Upper lobe of right lung (tissue), 1 donor: ENCODE results near the gene PLEKHH1. TPM values are rescaled to one million over a fixed set of nuclear protein-coding genes. Genes with fewer than 3 reads are reported as not detected.
A peak's percentile ranks its signal among the peaks of the same experiment; 100 is the strongest.

ENCODE experiments used
- ATAC-seq: fragments of 200-7000 bp; cut with Tn5 transposase; one replicate; pipeline ENCODE4 v1.9.1; 2020; ENCODE audit warnings: mild to moderate bottlenecking, moderate library complexity
- DNase-seq: peaks from one replicate; pipeline ENCODE4 v3.0.0-alpha.2; 2020
- H3K27ac ChIP-seq: fragments of 200-600 bp; one replicate; pipeline ENCODE4 v1.8.0; 2022
- H3K27me3 ChIP-seq: fragments of 200-600 bp; one replicate; pipeline ENCODE4 v1.8.0; 2022; ENCODE audit warnings: mild to moderate bottlenecking
- H3K36me3 ChIP-seq: fragments of 200-600 bp; one replicate; pipeline ENCODE4 v1.8.0; 2022
- H3K4me1 ChIP-seq: fragments of 200-600 bp; one replicate; pipeline ENCODE4 v1.8.0; 2022
- H3K4me3 ChIP-seq: fragments of 200-600 bp; one replicate; pipeline ENCODE4 v1.8.0; 2022; ENCODE audit warnings: mild to moderate bottlenecking
- H3K9me3 ChIP-seq: fragments of 200-600 bp; one replicate; pipeline ENCODE4 v1.8.0; 2022
- intact Hi-C: fragments of 100-400 bp; cut with DNase I; formaldehyde crosslinking; loops from one replicate; pipeline ENCODE4 v1.11.0; 2022
- total RNA-seq: library from RNA; stranded (reverse); fragmentation: NEBNext Ultra II Directional; extraction: Animal tissue kit (Norgen Biotek cat#: 25700); gene quantifications from one replicate; pipeline ENCODE4 v1.2.1, GENCODE V29; 2021
- TF ChIP-seq, protein P1 (sequence below): fragments of 200-600 bp; IDR thresholded peaks from one replicate; pipeline ENCODE4 v1.8.0; 2022; ENCODE audit warnings: antibody characterized with exemption
- donor health status: DM: no; HTN: yes; CAD: no; lungs with severe emphysema.

PLEKHH1 gene
- total RNA-seq, 1 donor from 2014 or later, result 2.3 TPM

- ATAC-seq (no peak), DNase-seq (no peak)
- intact Hi-C loops, result no loop called here
- H3K4me3 ChIP-seq, result no peak overlapping the region
- no peaks in the 10 kb centered on the region for H3K4me1 ChIP-seq
- H3K27ac ChIP-seq, result no peak overlapping the region
- H3K36me3 ChIP-seq, result no peaks in the 10 kb centered on the region
- TF ChIP-seq, protein P1, sequence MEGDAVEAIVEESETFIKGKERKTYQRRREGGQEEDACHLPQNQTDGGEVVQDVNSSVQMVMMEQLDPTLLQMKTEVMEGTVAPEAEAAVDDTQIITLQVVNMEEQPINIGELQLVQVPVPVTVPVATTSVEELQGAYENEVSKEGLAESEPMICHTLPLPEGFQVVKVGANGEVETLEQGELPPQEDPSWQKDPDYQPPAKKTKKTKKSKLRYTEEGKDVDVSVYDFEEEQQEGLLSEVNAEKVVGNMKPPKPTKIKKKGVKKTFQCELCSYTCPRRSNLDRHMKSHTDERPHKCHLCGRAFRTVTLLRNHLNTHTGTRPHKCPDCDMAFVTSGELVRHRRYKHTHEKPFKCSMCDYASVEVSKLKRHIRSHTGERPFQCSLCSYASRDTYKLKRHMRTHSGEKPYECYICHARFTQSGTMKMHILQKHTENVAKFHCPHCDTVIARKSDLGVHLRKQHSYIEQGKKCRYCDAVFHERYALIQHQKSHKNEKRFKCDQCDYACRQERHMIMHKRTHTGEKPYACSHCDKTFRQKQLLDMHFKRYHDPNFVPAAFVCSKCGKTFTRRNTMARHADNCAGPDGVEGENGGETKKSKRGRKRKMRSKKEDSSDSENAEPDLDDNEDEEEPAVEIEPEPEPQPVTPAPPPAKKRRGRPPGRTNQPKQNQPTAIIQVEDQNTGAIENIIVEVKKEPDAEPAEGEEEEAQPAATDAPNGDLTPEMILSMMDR, result no peak
- peaks cover 7% of the 10 kb centered on the region for H3K27me3 ChIP-seq
- H3K9me3 ChIP-seq, result no peaks in the 10 kb centered on the region
Observed at GRCh38 chr14:67544590-67544989, 11.5 kb downstream of the PLEKHH1 start.

DNA sequence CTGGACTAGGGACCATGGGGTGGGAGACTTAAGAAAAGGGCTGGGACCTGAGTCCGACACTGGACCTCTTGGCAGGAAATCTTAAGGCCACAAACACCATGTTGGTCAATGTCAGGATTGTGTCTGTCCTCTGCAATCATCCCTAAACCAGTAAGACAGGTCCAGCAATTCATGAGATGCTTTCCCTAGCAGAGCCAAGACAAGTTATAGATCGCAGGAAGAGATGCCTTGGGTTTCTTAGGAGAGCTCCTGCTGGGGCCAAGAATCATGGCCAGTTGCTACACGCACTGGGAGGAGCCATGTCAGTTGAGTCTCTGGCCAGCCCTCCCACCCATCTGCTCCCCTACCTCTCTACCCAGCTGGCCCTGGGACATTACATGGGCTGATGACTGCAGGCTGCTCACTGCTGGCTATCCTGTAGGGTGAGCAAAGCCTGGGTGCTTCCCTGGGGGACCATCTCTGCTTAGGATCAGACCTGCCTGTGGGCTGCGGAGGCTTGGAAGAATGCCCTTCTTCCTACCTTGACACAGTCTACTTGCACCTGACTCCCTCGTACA is 14.2 kb downstream of the PLEKHH1 start:
- H3K4me1 ChIP-seq, result no peaks in the 10 kb centered on the region
- TF ChIP-seq, protein P1, result no peak
- DNase-seq (no peak), ATAC-seq (no peak)
- H3K27ac ChIP-seq, result no peak overlapping the region
- no peaks in the 10 kb centered on the region for H3K27me3 ChIP-seq
- H3K4me3 ChIP-seq, result no peak overlapping the region
- H3K36me3 ChIP-seq, result no peaks in the 10 kb centered on the region
- no peaks in the 10 kb centered on the region for H3K9me3 ChIP-seq
- intact Hi-C loops, result no loop called here

- Histone ChIP-seq H3K27ac (no peak overlapping the region), H3K9me3 (no peaks in the 10 kb centered on the region), H3K4me3 (no peak overlapping the region), H3K27me3 (no peaks in the 10 kb centered on the region), H3K4me1 (no peaks in the 10 kb centered on the region), H3K36me3 (no peaks in the 10 kb centered on the region)
- TF ChIP-seq, protein P1, result no peak
- DNase-seq, result no peak
- ATAC-seq, result no peak
- intact Hi-C loops, result no loop called here
Observed at GRCh38 chr14:67549734-67550133, 16.6 kb downstream of the PLEKHH1 start.

- Histone ChIP-seq H3K9me3 (no peaks in the 10 kb centered on the region), H3K4me3 (no peak overlapping the region), H3K4me1 (no peaks in the 10 kb centered on the region), H3K27ac (no peak overlapping the region), H3K27me3 (no peaks in the 10 kb centered on the region), H3K36me3 (no peaks in the 10 kb centered on the region)
- intact Hi-C loops, result no loop called here
- ATAC-seq, result no peak
- no peak for DNase-seq
- TF ChIP-seq, protein P1, result no peak
Observed at GRCh38 chr14:67551123-67551522, 18.0 kb downstream of the PLEKHH1 start.

- intact Hi-C loops, result no loop called here
- TF ChIP-seq, protein P1, result no peak
Observed at GRCh38 chr14:67551940-67552339, 18.9 kb downstream of the PLEKHH1 start.

GRCh38 chr14:67553547-67553946 is 20.5 kb downstream of the PLEKHH1 start:
- H3K27ac ChIP-seq, result no peak overlapping the region
- TF ChIP-seq, protein P1, result no peak
- DNase-seq (peak; percentile 13), ATAC-seq (peak; percentile 4)
- intact Hi-C loops, result no loop called here
- no peak overlapping the region for H3K4me3 ChIP-seq
- no peaks in the 10 kb centered on the region for H3K9me3 ChIP-seq
- H3K36me3 ChIP-seq, result no peaks in the 10 kb centered on the region
- no peaks in the 10 kb centered on the region for H3K27me3 ChIP-seq
- H3K4me1 ChIP-seq, result no peaks in the 10 kb centered on the region

More at GRCh38 chr14:67551940-67552339, 18.9 kb downstream of the PLEKHH1 start:
- no peaks in the 10 kb centered on the region for H3K27me3 ChIP-seq
- ATAC-seq, result no peak
- H3K9me3 ChIP-seq, result no peaks in the 10 kb centered on the region
- no peak overlapping the region for H3K27ac ChIP-seq
- no peak overlapping the region for H3K4me3 ChIP-seq
- H3K4me1 ChIP-seq, result no peaks in the 10 kb centered on the region
- DNase-seq, result peak; percentile 10
- no peaks in the 10 kb centered on the region for H3K36me3 ChIP-seq
